ENCODE measurements around the gene MICAL3.

GRCh38 chr22:17814084-17814483 is 210.3 kb downstream of the MICAL3 start:
- no peak for TF ChIP-seq CTCF (IDR thresholded peaks at IDR 0.05)
- TF ChIP-seq EP300 (IDR thresholded peaks at IDR 0.05) = no peak
- TF ChIP-seq POLR2A (IDR thresholded peaks at IDR 0.05) = no peak

Data from suprapubic skin (tissue), 3 donors.